Glomerular visceral epithelial cell (primary cell): ENCODE data around the gene CPNE5.
A peak's percentile ranks its signal among the peaks of the same experiment; 100 is the strongest.

Experiments used
- DNase-seq: peaks from one replicate; pipeline ENCODE4 v3.0.0-alpha.2; 2016; ENCODE audit errors: extremely low spot score

CPNE5 gene

DNA sequence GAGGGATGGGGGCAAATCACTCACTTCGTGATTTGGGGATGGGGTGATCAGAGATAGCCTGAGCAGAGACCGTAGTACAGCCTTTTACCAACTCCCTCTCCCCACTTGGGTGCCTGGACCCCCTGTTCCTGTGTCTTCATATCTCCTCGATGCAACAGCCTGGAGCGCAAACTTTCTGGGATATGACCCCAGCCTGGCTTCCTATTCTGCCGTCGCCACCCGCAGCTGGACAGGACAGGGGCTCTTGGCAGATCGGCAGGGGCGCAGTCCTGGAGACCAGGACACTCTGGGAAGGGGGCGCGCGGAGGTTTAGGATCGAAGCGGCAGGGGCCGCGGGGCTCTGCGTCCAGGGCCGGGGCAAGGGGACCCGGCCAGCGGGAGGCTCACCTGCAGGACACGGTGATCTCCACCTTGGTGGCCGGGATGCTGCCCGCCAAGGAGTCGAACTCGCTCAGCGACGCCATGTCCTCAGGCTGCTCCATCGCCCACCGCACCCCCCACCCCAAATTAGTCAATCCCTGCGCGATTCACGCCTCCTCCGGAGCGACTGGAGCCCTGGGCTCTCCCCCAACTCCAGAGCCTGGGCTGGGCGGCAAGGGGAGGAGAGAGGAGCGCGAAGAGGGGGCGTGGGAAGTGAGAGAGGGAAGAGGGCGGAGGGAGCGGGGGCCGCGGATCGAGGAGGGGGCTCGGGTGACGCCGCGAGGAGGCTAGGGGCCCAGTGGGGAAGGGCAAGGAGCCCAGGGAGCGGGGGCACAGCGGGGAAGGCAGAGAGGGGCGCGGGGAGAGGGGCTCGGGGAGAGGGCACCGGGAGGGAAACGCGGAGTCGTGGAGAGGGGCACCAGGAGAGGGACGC, at the start of gene CPNE5:
TSS of gene CPNE5 (minus strand) at position 549 of the 853 bp plus-strand sequence. CDS start at position 482, 67 bp downstream.
- no peak for DNase-seq

DNA sequence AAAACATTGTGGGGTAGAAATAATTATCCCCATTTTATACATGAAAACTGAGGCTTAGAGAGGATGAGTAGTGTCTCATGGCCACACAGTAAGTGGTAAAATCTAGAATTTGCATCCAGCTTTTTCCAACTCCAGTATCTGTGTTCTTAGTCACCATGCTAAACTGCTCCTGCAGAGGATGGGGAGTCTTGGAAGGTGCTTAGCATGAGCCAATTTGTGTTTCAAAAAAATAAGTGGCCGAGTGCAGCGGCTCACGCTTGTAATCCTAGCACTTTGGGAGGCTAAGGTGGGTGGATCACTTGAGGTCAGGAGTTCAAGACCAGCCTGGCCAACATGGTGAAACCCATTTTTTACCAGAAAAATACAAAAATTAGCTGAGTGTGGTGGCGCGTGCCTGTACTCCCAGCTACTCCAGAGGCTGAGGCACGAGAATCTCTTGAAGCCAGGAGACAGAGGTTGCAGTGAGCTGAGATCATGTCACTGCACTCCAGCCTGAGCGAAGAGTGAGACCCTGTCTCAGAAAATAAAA, 48.9 kb upstream of the CPNE5 start:
- DNase-seq: no peak

DNA sequence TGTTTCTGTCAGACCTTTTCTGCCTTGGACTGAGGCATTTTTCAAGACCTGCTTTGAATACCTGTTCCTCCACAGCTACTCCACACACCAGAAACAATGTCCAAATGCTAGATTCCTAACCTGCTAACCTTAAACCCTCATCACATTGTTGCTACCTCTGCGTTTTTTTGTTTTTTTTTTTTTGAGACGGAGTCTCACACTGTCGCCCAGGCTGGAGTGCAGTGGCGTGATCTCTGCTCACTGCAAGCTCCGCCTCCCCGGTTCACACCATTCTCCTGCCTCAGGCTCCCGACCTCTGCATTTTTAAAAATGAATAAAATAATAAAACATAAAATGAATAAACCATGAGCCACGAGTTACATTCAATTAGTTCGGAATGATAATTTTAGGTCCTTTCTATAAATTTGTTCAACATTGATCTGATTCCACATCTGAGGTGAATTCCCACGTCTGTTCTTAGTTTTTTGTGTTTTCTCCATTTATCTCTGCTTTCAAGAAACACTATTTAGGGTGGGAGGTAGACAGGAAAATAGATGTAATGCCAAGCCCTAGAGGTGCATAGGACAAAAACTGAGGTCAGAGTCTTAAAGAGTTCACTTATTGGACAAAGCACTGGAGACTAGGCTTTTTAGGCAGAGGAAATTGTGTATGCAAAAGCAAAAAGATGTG, 47.8 kb upstream of the CPNE5 start:
- no peak for DNase-seq

DNA sequence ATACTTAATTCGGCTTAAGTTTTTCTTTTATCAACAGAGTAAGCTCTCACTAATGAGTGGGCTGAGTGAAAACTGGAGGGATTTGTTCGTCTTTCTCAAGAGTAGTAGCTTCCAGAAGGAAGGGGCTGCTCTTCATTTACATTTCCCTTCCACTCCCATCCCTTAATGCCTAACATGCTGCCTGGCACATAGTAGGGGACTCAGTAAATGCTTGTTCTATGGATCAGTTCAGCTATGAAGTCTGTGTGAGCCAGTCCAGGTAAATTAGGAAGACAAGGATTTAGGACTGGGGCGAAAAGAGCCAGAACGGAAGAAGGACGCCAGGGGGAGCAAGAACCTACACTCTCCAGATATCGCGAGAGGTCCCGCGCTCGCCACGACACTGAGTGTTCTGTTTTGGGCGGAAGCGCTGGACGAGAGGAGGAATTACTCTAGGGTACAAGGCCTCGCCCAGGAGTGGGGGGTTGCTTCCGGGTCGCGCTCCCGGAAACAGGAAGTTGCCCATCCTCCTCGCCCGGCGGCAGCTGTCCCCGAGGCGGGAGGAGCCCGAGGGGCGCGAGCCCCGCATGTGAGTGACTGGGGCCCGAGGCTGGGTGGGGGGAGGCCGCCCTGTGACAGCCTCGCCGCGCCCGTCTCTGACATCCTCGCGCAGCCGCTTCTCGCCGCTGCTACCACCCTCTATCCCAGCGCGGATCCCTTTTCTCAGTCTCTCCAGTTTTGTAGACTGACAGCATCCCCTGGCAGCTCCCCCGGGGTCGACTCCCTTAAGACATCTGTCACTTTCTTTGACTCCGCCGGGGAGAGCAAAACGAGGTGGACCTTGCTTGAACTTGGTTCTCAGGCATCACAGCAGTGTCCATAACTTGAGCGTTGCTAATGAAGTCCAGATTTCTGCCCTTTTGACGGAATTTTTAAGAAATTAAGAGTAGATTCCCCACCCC, 46.5 kb upstream of the CPNE5 start, which contains the start of gene C6orf89:
TSS of gene C6orf89 (plus strand) at position 492 of the 941 bp plus-strand sequence. CDS start 13,493 bp downstream, outside the sequence.
- peak; percentile 98 for DNase-seq

DNA sequence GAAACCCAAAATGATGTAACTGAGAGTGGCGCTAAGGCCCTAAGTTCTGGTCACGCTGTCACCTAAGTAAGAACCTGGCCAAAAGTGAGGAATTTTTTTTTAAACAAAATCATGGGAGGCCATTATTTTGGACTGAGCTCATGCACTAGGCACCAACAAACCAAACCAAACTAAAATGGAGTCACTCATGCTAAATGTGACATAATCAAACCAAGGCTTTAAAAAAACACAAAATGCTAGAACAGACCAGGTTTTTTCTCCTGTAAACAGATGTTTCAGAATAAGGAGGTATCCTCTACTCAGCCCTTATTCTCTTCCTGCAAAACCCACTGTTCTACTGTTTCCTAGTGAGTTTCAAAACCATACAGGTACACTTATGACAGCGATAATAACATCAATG, 45.4 kb upstream of the CPNE5 start:
- no peak for DNase-seq

DNA sequence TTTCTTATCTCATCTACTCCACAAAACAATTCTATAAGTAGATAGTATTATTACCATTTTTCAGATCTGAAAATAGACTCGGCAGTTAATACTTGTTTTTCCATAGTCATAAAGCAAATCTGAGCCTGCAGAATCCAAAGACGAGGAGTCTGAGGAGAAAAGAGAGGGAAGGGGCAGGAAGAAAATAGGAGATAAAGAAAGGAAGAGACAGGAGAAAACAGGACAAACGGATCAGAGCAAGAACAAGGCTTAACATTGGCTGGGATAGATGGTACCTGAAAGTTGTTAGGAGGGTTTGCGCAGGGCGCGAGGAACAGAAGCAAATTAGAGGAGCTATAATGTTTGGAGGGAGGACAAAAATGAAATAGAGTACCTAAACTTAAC, 36.0 kb upstream of the CPNE5 start:
- DNase-seq: no peak

DNA sequence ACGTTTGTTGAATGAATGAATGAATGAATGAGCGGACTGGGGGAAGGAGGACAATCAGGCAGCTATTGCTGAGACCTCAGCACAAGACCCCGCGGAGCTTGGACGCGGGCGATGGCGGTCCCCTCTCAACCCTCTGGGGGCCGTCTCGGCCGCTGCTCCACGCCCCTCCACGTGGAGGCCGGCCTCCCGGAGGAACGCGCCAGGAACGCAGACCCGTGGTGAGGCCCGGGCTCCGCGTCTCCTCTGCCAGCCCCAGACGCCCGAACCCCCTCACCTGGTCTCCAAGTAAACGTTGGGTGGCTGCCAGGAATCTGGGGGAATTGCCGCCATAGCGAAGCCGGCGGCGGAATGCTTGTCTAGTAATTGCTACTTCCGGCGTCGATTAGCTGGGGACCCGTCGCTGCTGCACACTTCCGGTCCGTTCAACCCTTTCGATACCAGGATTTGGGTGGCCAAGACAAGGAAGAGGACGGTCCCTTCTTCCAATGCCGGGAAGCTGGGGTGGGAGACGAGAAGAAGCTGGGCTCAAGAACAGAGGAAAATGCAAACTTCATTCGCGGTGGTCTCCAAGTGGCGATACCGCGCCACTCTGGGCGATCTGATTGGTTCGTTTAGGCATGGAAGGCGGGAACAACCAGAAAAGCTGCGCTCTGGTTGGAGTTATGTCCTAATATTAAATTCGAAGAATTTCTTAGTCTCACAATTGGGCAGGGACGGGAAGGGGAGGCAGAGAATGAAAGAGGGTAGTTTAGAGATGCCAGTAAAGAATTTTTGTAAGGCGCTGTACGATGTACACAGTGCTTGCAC, 35.4 kb upstream of the CPNE5 start, which contains the start of gene PPIL1:
TSS of gene PPIL1 (minus strand) at position 361 of the 807 bp plus-strand sequence. CDS start at position 330, 31 bp downstream.
- DNase-seq: peak; percentile 89

DNA sequence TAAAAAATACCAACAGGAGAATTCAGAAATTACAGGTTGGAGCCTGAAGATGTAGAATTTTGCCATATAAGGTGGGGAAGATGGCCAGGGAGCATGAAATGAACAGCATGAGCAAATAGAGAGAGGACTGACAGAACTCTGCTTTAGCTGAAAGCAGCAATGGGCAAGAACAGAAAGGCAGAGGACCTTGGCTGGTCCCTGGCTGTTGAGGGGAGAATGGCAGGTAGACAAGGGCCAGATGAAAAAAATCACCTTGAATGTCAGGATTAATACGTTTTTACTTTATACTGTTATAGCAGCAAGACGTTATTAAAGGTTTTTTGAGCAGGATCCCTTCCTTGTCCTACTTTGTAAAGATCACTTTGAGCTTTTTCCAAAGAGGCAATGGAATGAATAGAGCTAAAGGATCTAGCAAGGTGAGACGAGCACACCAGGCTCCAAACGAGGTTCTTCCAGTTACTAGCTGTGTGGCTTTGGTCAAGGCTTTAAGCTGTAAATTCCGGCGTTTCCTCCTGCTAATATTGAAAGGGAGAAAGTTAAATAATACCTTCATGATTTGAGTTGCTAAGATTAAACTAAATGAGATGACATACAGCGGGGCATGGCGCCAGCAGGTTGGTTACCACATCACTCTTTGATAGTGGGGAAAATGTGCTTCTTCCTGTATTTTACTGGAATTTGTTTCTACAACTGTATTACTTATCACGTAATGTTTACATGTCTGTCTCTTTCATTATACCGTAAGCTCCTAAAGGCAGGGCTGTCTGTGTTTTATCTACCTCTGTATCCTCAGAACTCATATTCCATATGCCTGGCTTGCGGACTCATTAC, 34.6 kb upstream of the CPNE5 start:
- DNase-seq: peak; percentile 31

DNA sequence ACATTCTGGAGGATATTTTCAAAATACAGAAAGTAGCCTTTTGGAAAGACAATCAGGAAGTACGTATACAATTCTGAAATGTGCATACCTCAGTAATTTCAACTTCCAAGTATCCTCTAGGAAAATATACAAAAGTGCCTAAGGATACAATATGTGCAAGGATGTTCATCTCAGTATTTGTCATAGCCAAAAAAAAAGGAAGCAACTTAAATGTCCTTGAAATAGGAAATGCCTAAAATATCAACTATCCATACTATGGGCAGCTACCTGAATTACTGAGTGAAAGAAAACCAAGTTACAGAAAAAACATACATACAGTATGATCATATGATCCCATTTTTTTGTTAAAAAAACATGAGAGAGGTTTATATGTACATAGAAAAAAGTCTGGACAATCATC, 33.9 kb upstream of the CPNE5 start:
- DNase-seq: no peak

DNA sequence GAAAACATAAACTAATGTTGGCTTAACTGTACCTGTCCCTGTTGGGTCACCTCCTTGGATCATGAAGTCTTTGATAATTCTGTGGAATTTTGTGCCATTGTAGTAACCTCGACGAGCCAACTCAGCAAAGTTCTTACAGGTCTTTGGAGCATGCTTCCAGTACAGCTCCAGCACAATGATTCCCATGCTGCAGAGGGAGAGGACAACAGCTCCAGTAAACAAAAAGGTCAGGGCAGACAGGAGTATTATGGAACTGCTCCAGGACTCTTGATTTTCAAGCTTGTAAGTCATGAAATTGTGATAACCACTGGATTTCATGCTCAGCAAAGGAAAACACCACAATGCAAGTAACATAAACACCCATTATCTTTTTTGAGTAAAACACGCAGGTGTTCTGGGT, 32.4 kb upstream of the CPNE5 start:
- DNase-seq: no peak

DNA sequence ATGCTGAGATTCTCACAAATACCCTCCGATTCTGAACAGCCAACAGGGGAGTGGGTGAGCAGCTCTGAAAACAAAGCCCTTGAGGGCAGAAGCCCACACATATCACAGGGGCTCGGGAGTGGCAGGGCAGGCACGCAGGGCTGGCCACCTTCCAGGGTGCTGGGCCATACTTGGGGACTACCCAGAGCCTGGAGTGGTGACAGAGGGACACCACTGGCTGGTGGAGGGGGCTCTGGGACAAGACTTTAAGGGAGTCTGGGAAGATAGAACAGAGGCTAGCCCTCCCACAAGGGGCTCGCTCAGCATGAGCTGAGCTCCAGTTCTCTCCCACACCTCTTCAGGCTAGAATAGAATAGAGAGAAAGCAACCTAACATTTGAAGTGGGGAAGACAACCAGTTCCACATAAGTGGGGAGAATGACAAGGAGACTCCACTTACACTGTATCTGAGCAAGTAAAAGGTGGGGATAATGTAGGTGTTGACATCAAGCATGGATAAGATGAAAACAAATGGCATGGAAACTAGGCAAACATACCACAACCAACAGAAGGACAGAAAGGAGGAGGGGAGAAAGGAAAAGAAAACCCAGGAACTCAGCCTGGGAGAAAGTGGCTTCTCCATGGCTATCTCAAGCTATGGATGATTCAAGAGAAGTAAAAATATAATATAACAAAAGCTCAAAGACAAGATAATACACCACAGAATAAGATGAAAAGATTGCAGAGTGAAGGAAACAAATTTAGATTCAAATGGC, 28.4 kb upstream of the CPNE5 start:
- no peak for DNase-seq

DNA sequence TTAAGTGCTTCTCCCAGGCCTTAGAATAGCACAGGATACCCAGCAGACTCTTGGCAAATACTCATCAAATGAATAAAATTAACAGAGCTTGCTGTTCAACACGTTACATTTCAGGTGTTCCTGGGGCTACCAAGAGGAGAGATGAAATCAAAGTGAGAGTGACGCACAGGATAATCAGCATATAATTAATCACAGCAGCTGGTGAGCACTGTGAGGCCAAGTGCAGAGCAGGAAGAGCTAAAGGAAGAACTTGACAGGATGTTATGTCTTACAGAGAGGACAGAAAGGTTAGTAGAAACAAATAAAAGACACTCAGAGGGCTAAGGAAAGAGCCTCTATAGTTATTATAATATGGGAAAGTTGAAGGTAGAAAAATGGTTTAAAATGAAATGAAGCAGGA, 26.6 kb upstream of the CPNE5 start:
- no peak for DNase-seq

DNA sequence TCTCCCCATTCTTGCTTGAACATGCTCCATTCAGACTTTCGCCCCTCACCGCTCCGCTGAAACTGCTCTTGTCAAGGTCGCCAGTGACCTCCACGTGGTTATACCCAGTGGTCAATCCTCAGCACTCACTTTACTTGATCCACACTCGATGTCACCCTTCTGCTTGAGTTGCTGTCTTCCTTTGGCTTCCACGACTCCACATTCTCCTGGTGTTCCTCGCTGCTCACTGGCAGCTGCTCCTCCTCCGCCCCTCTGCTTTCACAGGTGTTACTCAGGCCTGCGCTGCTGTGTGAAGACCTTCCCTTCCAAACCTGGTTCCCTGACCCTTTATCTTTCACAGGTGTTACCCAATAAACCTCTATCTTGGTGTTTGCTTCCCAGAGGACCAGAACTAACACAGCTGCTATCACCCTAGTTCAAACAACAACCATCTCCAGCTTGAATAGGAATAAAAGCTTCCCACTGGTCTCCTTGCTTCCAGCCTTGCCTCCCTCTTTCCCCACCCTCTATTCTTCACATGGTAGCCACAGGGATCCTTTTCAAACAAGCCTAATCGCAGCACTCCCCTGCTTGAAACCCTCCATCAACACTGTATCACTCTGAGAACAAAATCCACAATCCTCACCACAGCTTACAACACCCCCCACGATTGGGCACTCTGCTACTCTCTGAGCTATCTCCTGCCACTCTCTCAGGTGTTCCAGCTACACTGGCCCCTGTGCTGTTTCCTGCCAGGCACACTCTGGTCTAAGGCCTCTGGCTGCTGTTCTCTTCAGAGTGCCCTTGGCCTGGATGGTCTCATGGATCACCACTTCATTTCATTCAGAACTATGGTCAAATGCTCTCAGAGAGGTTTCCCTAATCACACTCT, 24.7 kb upstream of the CPNE5 start:
- no peak for DNase-seq

DNA sequence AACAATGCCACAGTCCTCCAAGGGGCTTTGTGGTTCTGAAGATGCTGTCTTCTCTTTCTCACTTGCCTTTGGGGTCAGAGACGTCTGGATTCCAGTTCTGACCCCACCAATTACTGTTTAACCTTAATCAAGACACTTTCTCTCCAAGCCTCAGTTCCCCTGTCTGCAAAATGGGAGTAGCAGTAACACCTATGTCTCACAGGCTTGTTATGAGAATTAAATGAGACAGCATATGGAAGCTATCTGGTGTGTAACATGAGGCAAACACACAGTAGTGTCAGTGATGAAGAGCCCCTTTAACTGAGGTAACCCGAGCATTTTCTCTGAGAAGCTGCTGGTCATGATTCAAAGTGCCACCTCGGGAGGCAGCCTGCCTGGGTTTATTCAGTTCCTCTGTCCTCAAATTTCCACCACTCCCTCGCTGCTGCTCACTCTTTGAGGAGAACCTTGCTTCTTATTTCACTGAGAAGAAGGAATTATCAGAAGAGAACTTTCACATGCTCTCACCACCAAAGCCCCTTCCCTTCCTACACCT, 23.7 kb upstream of the CPNE5 start:
- DNase-seq: no peak

DNA sequence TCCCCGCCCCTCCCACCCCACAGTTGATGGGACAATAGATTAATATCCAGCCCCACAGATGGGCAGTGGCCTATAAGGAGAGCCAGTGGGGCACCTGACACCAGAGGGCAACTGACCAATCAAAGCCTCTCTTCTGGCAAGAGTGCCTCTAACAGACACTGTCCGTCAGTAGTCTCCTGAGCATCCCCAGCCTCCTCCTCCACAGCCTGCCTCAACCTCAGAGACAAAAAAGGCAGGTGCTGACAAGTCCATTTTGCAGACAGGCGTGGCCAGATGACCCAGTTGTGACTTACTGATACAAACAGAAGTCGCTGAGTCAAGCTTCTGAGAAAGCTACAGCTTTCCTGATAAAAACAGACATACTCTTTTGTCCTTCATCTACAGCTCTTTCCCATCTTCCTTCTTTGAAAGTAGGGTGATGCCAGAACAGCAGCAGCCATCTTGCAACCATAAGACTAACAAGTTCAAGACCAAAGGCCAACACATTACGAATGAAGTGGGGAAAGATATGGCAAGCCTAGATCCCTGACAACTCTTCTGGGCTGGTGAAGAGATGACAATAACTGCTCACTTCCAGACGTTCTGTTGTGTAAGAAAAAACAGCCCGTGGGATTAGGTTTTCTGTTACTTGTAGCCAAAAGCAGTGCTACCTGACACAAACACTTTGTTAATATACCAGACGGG, 23.1 kb upstream of the CPNE5 start:
- DNase-seq: no peak

DNA sequence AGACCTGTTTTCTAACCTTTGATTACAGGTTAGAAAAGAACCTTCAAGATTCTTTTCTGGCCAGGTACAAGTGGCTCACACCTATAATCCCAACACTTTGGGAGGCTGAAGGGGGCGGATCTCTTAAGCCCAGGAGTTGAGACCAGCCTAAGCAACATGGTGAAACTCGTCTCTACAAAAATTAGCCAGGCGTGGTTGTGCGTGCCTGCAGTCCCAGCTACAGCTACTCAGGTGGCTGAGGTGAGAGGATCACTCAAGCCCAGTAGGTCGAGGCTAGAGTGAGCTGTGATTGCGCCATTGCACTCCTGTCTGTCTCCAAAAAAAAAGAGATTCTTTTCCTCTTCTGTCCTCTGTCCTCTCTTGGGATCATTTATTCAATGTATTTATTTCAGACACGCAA, 20.9 kb upstream of the CPNE5 start:
- DNase-seq: no peak

DNA sequence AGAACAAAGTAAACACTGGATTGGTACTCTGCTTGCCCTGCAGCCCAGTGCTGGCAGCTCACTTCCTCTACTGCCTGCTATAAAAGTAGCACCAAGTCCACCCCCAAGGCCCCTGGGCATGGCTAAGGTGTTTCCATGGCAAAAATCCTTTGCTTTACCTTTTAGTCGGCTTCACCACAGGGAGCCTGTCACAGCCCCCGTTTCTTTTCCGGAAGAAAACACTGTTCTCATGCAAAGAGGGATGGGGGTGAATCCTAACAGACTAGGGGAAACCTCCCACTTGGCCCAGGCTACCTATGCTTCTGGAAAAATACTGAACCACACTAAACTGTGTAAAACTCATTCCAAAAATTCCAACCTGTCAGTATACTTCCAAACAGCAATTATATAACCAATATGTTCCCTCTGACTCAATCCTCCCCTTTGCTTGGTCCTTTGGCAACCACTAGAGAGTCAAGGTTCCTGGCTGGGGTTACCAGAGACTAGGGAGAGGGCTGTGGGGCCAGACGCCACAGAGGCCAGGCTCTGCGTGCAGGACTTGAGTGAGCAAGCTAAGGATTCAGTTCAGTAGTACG, 19.2 kb upstream of the CPNE5 start:
- DNase-seq: no peak
